GM23338 (cell line): ENCODE measurements around the gene RABL3. TPM values are rescaled to one million over a fixed set of nuclear protein-coding genes. Genes with fewer than 3 reads are reported as not detected.

Experiments
- ATAC-seq: fragments of 200-7000 bp; cut with Tn5 transposase; 3 replicates; pipeline ENCODE4 v1.9.1; 2020
- DNase-seq: peaks from one replicate; pipeline ENCODE4 v3.0.0-alpha.2; 2015; ENCODE audit warnings: low spot score
- H2AFZ ChIP-seq: fragments of 200-600 bp; sonication (generic); 2 replicates; pipeline ENCODE4 v1.8.0; 2016; ENCODE audit warnings: antibody characterized with exemption, mild to moderate bottlenecking, moderate library complexity
- H3F3A ChIP-seq: fragments of 200-600 bp; sonication (generic); replicated peaks from 2 replicates; pipeline ENCODE4 v1.8.0; 2017; ENCODE audit warnings: antibody characterized with exemption, mixed run types, low read depth
- H3K27ac ChIP-seq: fragments of 200-600 bp; sonication (generic); 2 replicates; pipeline ENCODE4 v1.6.1; 2016; ENCODE audit warnings: low read depth
- H3K27me3 ChIP-seq: fragments of 200-600 bp; sonication (generic); 2 replicates; pipeline ENCODE4 v1.8.0; 2016; ENCODE audit warnings: mild to moderate bottlenecking, mixed run types, moderate library complexity; ENCODE audit not compliant: insufficient read depth
- H3K36me3 ChIP-seq: fragments of 200-600 bp; sonication (generic); 2 replicates; pipeline ENCODE4 v1.8.0; 2016; ENCODE audit warnings: mild to moderate bottlenecking; ENCODE audit not compliant: insufficient read depth
- H3K4me1 ChIP-seq: fragments of 200-600 bp; sonication (generic); 2 replicates; pipeline ENCODE4 v1.8.0; 2016; ENCODE audit warnings: mild to moderate bottlenecking, moderate library complexity; ENCODE audit not compliant: insufficient read depth
- H3K4me2 ChIP-seq: fragments of 200-600 bp; sonication (generic); 2 replicates; pipeline ENCODE4 v1.7.1; 2017; ENCODE audit warnings: mixed run types
- H3K4me3 ChIP-seq: fragments of 200-600 bp; sonication (generic); 2 replicates; pipeline ENCODE4 v1.6.1; 2016; ENCODE audit warnings: mixed run types
- H3K79me2 ChIP-seq: fragments of 200-600 bp; sonication (generic); replicated peaks from 2 replicates; pipeline ENCODE4 v1.8.0; 2017; ENCODE audit warnings: mild to moderate bottlenecking; ENCODE audit not compliant: insufficient read depth
- H3K9me2 ChIP-seq: fragments of 200-600 bp; sonication (generic); 2 replicates; pipeline ENCODE4 v1.8.0; 2017; ENCODE audit not compliant: insufficient read depth
- H4K20me1 ChIP-seq: fragments of 200-600 bp; sonication (generic); replicated peaks from 2 replicates; pipeline ENCODE4 v1.8.0; 2017; ENCODE audit warnings: mild to moderate bottlenecking; ENCODE audit not compliant: insufficient read depth
- H3K27ac Mint-ChIP-seq: 2 replicates; pipeline ENCODE4 v1.8.0; 2020; ENCODE audit warnings: inconsistent platforms, mild to moderate bottlenecking, moderate library complexity, mixed read lengths
- H3K27me3 Mint-ChIP-seq: 3 replicates; pipeline ENCODE4 v1.8.0; 2022; ENCODE audit warnings: low read depth, mild to moderate bottlenecking, moderate library complexity, mixed read lengths, inconsistent platforms; ENCODE audit not compliant: insufficient read depth, poor library complexity
- H3K36me3 Mint-ChIP-seq: 3 replicates; pipeline ENCODE4 v1.8.0; 2021; ENCODE audit warnings: low read depth, mild to moderate bottlenecking, inconsistent platforms, moderate library complexity, mixed read lengths
- H3K4me1 Mint-ChIP-seq: 3 replicates; pipeline ENCODE4 v1.8.0; 2020; ENCODE audit warnings: mild to moderate bottlenecking, inconsistent platforms, mixed read lengths
- H3K4me3 Mint-ChIP-seq: 3 replicates; pipeline ENCODE4 v1.8.0; 2021; ENCODE audit warnings: moderate library complexity, mild to moderate bottlenecking, inconsistent platforms, mixed read lengths
- H3K9me3 Mint-ChIP-seq: 3 replicates; pipeline ENCODE4 v1.8.0; 2020; ENCODE audit warnings: moderate library complexity, mild to moderate bottlenecking, inconsistent platforms, mixed read lengths
- CREB1 ChIP-seq: fragments of 250-450 bp; sonication (Bioruptor Pico); IDR thresholded peaks from 2 replicates; pipeline ENCODE4 v1.5.0; 2020; ENCODE audit warnings: low read depth, mild to moderate bottlenecking, moderate library complexity
- ETS1 ChIP-seq: IDR thresholded peaks from 2 replicates; pipeline ENCODE4 v1.6.1; 2016; ENCODE audit warnings: antibody characterized with exemption
- JUNB ChIP-seq: IDR thresholded peaks from one replicate; pipeline ENCODE4 v1.6.1; 2016; ENCODE audit warnings: antibody characterized with exemption; ENCODE audit not compliant: unreplicated experiment
- NANOG ChIP-seq: IDR thresholded peaks from 2 replicates; pipeline ENCODE4 v1.6.1; 2016; ENCODE audit warnings: antibody characterized with exemption, borderline replicate concordance
- POLR2AphosphoS5 ChIP-seq: IDR thresholded peaks from 2 replicates; pipeline ENCODE4 v1.6.1; 2016; ENCODE audit warnings: antibody characterized with exemption, low read depth
- STAT1 ChIP-seq: IDR thresholded peaks from one replicate; pipeline ENCODE4 v1.6.1; 2016; ENCODE audit warnings: antibody characterized with exemption; ENCODE audit not compliant: unreplicated experiment
- ZNF462 ChIP-seq: fragments of 250-450 bp; sonication (Bioruptor Pico); IDR thresholded peaks from 2 replicates; pipeline ENCODE4 v1.5.0; 2020; ENCODE audit warnings: mild to moderate bottlenecking, moderate library complexity
- polyA plus RNA-seq: library from polyadenylated mRNA; unstranded; fragments of >200 nt; fragmentation: Nextera tagmentation; extraction: Ambion mirVana; gene quantifications from 2 replicates; pipeline ENCODE4 v1.2.1, GENCODE V29; 2016
- total RNA-seq: library from RNA; depleted of rRNA; stranded (reverse); fragments of >200 nt; shearing (Covaris generic); gene quantifications from 2 replicates; pipeline ENCODE4 v1.2.3, GENCODE V29; 2014

The RABL3 gene
- total and polyA plus RNA-seq, 2 experiments from 2014 or later: 7.8 to 9.8 TPM

- TF ChIP-seq ZNF462: no peak
- no peak for TF ChIP-seq ETS1
- TF ChIP-seq POLR2AphosphoS5: no peak
- no peak for TF ChIP-seq CREB1
These were observed 24.8 kb upstream of the RABL3 start (continued) for GRCh38 chr3:120767106-120767505.

- H3K9me2 ChIP-seq: no peaks in the 10 kb centered on the region
- Mint-ChIP-seq H3K27me3 (no peaks in the 10 kb centered on the region), H3K4me1 (peaks cover 78% of the 10 kb centered on the region), H3K36me3 (peaks cover 6% of the 10 kb centered on the region; the same call in 2 of the 3 replicates), H3K9me3 (no peaks in the 10 kb centered on the region), H3K27ac (peak overlapping the region; percentile 13; the same call in 1 of the 2 replicates), H3K4me3 (no peak overlapping the region)
- H3K4me2 ChIP-seq: no peak overlapping the region
- H2AFZ ChIP-seq: no peak overlapping the region
- no peak overlapping the region for H3K27ac ChIP-seq
- H3K4me3 ChIP-seq: no peak overlapping the region
- H3K79me2 ChIP-seq: peaks cover 94% of the 10 kb centered on the region
- no peaks in the 10 kb centered on the region for H3K27me3 ChIP-seq
- 0 out of 2 replicates have a peak, but pooled peaks cover 6% of the 10 kb centered on the region for H3K36me3 ChIP-seq
- no peak for DNase-seq
- H3K4me1 ChIP-seq: peaks cover 33% of the 10 kb centered on the region
- no peak; the same call in 2 of the 3 replicates for ATAC-seq
- peaks cover 14% of the 10 kb centered on the region; the same call in 1 of the 2 replicates for H4K20me1 ChIP-seq
- no peaks in the 10 kb centered on the region for H3F3A ChIP-seq
- no peak for TF ChIP-seq NANOG
- no peak for TF ChIP-seq ETS1
- no peak for TF ChIP-seq STAT1
- TF ChIP-seq POLR2AphosphoS5: no peak
- TF ChIP-seq CREB1: no peak
- no peak for TF ChIP-seq ZNF462
- no peak for TF ChIP-seq JUNB
These were observed 24.3 kb upstream of the RABL3 start for GRCh38 chr3:120766576-120766975.
